ENCODE measurements around the gene SYNGR3.

The SYNGR3 gene

GRCh38 chr16:2016407-2016922 is 26.7 kb downstream of the SYNGR3 start:
- CTCF ChIA-PET = interaction anchor here (1.1 to 3.5 kb wide), 4 partner anchors 11 to 131 kb away, joined by 3 to 15 read pairs (median 4); no protein-coding TSS in a partner anchor

DNA sequence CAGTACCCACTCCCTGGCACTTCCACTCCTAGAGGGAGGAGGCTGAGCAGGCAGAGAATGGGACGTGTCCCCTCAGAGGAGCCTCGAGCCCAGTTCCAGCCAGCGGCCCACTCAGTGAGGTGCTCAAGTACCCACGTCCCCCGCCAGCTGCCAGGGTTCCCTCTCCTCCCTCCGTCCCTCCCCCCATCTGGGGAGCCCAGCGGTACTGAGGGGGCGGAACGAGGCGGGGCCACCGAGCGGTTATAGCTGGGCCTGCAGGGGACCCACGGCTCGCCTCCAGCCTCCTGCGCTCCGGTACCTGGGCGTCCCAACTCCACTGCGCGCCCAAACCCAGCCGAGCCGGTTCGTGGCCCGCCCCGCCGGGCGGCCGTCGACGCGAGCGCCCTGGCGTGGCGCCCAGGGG is 29.7 kb downstream of the SYNGR3 start, which contains the start of gene NPW:
TSS of gene NPW (plus strand) at position 268 of the 403 bp plus-strand sequence.
- DNase-seq (ENCODE audit: extremely low spot score) = no peak
- CTCF ChIA-PET = interaction anchor here (1.3 to 7.1 kb wide), 4 partner anchors 11 to 133 kb away, joined by 4 to 78 read pairs (median 41); partner anchors contain the start of genes RAB26 and TRAF7
- TF ChIP-seq CTCF (IDR thresholded peaks at IDR 0.05; ENCODE audit: control extremely low read depth, extremely low read depth, low read depth, missing control alignments) = no peak
- POLR2A ChIA-PET = interaction anchor here (1.6 kb wide), 1 partner anchor 136 kb away, joined by 4 read pairs; the partner anchor contains the start of gene TRAF7

More at GRCh38 chr16:2016407-2016922, 26.7 kb downstream of the SYNGR3 start:
- POLR2A ChIA-PET = interaction anchor here (0.5 to 0.7 kb wide), 2 partner anchors 139 to 211 kb away, joined by 5 to 8 read pairs; partner anchors contain the start of gene TRAF7
- peak; percentile 9 for TF ChIP-seq CTCF (IDR thresholded peaks at IDR 0.05; ENCODE audit: control extremely low read depth, extremely low read depth, low read depth, missing control alignments)
- DNase-seq (ENCODE audit: extremely low spot score) = no peak

GRCh38 chr16:2019921-2020831 is 30.4 kb downstream of the SYNGR3 start:
- no peak for TF ChIP-seq CTCF (IDR thresholded peaks at IDR 0.05; ENCODE audit: control extremely low read depth, extremely low read depth, low read depth, missing control alignments)
- CTCF ChIA-PET = interaction anchor here (1.3 to 7.1 kb wide), 5 partner anchors 11 to 133 kb away, joined by 4 to 78 read pairs (median 18); partner anchors contain the start of genes RAB26 and TRAF7
- POLR2A ChIA-PET = interaction anchor here (0.5 to 1.6 kb wide), 3 partner anchors 132 to 135 kb away, joined by 4 to 8 read pairs (median 5); partner anchors contain the start of gene TRAF7
- DNase-seq (ENCODE audit: extremely low spot score) = no peak

DNA sequence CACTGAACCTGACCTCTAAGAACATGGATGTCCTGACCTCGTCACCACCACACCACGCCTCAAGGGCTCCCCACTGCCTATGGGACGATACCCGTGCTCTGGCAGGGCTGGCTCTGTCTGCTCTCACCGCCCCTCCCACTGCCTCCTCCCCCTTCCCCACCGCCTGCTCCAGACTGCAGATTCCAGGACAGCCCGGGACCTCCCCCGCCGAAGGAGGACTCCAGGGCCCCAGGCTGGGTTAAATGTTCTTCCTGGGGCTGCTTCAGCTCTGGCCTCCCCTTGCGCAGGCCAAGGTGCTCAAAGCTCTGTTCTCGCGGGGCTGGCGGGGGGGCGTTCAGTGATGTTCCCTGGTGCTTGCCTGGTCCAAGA is 32.9 kb downstream of the SYNGR3 start:
- DNase-seq (ENCODE audit: extremely low spot score) = no peak
- POLR2A ChIA-PET = interaction anchor here (0.7 to 2.0 kb wide), 2 partner anchors 133 to 239 kb away, joined by 4 to 12 read pairs; partner anchors contain the start of gene TRAF7
- no peak for TF ChIP-seq CTCF (IDR thresholded peaks at IDR 0.05; ENCODE audit: control extremely low read depth, extremely low read depth, low read depth, missing control alignments)
- CTCF ChIA-PET = interaction anchor here (0.7 to 7.1 kb wide), 25 partner anchors 9 to 464 kb away, joined by 3 to 78 read pairs (median 4); partner anchors contain the start of genes ECI1, NTHL1, TRAF7 and TSC2

DNA sequence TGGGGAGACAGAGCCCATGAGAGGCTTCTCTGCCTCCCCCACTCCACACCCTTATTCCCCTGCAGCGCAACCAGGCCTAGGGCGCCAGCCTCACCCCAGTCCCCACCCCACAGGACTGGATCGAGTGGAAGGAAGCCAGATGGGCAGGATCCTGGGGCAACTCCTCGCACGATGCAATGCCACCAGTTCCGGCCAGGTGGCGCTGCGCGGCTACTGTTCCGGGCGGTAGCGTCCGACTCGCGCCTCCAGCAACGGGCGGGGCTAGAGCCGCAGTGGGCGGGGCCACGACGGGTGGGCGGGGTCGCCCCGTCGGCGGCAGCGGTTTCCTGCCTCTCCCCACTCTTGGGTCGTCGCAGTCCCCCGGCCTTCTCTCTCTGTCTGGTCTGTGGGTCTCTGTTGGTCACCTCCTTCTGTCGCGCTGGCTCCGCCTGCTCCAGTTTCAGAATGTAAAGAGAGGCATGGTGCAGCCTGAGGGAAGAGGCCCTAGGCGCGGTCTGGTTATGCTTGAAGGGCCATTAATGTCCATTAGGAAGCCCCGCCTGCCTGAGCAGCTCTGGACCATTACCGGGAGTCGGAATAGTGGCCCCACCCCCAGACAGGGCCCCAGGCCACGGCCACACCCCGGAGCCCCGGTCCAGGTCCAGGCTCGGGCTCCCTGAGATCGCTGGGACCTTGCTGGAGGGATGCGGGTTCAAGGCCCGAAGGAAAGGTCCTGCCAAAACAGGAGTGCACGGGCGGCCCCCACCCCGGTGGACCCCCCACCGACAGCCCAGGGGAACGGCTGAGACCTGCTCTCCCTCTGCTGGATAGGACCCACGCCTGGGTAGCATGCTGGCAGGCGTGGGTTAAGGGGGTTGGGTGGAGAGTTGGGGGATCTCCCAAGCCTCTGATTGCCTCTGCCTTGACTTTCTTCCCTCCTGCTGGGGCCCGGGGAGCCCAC is 33.6 kb downstream of the SYNGR3 start:
- ChIA-PET POLR2A (interaction anchor here (2.0 kb wide), 1 partner anchor 132 kb away, joined by 12 read pairs; the partner anchor contains the start of gene TRAF7), CTCF (interaction anchor here (0.7 to 7.1 kb wide), 27 partner anchors 8 to 463 kb away, joined by 3 to 78 read pairs (median 4); partner anchors contain the start of genes ECI1, NTHL1, RAB26 and TRAF7)
- DNase-seq (ENCODE audit: extremely low spot score) = peak; percentile 98
- TF ChIP-seq CTCF (IDR thresholded peaks at IDR 0.05; ENCODE audit: control extremely low read depth, extremely low read depth, low read depth, missing control alignments) = peak; percentile 95
